ENCODE results near the gene PGM2L1.

DNA sequence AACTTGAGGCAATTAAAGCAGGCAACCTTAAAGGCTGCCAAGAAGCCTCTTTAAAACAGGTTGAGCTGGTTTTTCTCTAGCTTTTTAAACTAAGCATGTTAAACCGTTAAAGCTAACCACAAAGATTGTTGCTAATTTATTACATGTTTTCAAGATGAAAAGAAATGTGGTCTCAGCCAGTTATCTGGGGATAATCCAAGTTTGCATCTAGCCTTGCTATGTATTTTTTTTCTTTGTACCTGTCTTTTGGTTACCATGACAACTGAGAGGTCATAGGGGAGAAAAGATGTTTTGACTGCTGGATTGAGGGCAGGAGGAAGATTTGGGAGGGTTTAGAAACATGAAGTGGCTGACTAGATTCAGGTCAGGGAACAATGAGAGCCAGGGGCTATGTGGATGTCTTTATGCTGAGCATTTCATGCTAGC lies 19.2 kb upstream of the PGM2L1 start:
- no peak for TF ChIP-seq POLR2AphosphoS5 (IDR thresholded peaks at IDR 0.05; ENCODE audit: low read depth, low read length)
- TF ChIP-seq CTCF (IDR thresholded peaks at IDR 0.05), result no peak
